SK-MEL-5 (cell line): ENCODE results near the gene PNCK. TPM values are rescaled to one million over a fixed set of nuclear protein-coding genes. Genes with fewer than 3 reads are reported as not detected.

ENCODE experiments used
- DNase-seq: peaks from one replicate; pipeline ENCODE4 v3.0.0-alpha.2; 2016; ENCODE audit warnings: low read depth, low spot score
- in situ Hi-C: cut with HindIII; loops from 2 replicates; pipeline ENCODE4 v1.10.0; 2016; ENCODE audit warnings: low sequenced_read_pairs, high pct_unique_total_duplicates, low pct_unique_long_range_greater_than_20kb
- total RNA-seq: library from RNA; depleted of rRNA; stranded (reverse); fragments of >200 nt; shearing (Covaris generic); gene quantifications from 2 replicates; pipeline ENCODE4 v1.2.3, GENCODE V29; 2014

PNCK gene
- total RNA-seq, 1 experiment from 2014 or later, result 0.87 TPM

DNA sequence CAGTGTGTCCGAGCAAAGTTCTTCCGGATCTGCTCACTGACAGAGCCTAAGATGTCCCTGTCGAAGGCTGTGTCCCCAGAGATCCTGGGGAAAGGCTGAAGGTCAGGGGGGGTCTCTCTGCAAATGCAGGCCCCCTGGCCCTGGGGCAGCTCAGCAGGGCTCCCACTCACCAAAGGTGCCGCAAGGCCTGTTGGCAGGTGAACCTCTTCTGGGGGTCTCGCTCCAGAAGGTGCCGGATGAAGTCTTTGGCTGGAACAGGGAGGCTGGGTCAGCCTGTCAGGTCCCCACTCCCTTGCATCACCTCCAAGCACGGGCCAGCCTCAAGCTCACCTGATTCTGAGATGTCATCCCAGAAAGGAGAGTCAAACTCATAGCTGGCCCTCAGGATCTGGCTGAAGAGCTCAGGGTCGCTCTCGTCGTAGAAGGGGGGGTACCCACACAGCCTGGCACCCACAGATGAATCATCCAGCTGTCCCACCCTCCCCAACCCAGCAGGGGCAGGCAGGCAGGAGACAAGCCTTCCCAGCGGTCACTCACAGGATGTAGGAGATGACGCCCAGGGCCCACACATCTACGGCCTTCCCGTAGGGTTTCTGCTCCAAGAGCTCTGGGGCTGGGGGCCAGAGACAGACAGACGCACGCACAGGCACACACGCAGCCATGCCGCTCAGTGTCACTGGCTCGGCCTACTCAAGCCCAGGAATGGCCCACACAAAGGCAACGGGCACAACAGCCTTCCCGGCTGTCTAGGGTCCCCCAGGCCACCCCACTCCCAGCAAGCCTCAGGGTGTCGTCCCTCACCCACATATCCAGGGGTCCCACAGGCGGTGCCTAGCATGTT is 2.6 kb downstream of the PNCK start:
- in situ Hi-C loops, result no loop called here
- DNase-seq, result no peak

DNA sequence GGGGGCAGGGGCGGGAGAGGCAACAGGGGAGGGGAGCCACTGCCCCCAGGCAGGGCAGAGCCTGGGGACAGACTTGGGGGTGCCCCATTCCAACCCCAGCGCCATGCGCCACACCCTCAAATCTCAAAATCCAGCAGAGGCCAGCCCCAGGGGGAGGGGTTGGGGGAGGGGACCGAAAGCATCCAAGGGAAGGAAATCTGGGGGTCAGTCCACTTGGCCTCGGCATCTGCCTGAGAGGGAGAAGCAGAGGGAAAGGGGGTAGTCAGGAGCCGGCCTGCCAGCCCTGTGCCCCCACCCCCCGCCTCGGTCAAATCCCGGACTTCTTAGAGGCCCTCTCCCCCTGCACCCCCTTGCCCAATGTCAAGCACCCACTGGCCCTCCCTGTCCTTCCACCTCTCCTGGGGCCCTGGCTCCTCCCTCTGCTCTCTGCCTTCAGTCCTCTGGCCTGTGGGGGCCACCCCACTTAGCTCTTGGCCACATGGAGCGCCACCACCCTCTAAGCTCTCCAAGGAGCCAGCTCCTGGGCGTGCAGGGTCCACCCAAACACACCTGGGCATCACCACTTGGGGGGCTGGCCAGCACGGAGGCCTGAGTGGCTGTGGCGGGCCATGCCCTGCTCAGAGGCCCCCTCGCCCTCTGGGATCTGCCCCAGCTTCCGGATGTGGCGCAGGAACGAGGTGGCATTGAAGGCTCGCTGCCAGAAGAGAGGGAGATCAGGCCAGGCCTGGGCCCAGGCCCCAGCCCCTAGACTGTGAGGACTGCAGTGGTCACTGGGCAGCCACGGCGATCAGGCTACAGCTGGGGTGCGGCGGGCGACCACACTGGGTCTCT is 3.5 kb downstream of the PNCK start:
- DNase-seq, result no peak
- in situ Hi-C loops, result no loop called here

DNA sequence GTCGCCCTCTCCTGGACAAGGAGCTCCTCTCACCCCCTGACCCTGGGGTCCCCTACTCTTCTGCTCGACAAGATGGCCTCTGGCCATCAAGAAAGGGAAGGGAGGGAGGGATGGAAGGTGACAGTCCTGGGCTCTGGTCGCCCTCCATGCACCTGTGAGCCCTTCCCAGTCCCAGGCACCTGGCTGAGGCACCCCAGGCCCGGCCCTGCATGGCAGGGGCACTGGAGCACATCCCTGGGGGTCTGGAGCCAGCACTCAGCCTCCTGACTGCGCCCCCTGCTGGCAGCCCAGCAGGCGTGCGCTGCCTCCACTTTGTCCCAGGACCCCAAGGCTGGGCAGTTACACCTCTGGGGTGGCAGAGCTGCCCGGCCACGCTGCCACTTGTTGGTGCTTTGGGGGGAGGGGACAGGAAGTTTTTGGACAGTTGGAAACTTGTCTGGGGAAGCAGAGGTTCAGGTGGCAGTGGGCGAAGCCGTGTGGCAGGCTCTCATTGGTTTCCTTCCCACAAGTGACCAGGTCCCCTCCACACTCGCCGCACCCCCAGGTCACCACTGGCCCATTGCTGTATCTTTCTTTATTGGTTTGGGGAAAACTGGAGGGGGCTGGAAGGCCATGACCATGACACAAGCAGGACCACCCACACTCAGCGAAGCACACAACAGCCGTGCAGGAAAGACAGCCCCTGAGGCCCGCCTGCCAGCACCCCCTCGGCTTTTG is 4.3 kb downstream of the PNCK start:
- peak; percentile 44 for DNase-seq
- in situ Hi-C loops, result no loop called here

DNA sequence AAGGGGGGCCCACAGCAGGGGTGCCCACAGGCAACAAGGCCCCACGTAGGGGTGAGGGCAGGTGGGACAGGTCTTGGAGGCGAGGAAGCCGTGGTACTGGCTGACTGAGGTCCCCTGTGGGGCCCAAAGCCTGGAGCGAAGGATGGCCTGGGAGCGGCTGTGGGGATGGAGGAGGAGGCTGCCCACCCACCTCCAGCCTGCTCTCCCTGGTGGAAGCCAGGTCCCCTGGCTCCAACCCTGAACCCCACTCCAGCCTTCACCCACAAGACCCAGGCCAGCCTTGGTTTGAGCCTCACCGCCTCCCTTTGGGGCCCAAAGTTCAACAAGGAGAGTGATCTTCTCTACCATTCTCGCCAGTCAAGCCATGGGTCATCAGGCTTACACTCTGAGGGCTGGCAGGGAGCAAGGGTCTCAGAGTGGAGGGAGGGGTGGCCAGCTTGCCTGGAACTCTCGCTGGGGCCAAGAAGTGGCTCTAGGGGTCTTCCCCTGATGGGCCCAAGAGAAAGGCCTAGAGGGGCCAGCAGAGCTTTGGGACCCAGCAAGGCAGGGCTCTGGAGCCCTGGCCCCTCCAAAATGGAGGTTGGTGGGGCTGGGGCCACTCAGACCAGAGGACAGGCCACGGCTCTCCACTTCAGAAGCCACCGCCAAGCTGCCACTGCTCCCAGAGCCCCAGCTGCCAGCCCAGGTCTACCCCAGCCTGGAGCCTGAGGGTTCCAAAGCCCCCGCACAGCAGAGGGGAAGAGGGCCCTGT is 5.0 kb downstream of the PNCK start:
- DNase-seq, result no peak
- in situ Hi-C loops, result no loop called here

DNA sequence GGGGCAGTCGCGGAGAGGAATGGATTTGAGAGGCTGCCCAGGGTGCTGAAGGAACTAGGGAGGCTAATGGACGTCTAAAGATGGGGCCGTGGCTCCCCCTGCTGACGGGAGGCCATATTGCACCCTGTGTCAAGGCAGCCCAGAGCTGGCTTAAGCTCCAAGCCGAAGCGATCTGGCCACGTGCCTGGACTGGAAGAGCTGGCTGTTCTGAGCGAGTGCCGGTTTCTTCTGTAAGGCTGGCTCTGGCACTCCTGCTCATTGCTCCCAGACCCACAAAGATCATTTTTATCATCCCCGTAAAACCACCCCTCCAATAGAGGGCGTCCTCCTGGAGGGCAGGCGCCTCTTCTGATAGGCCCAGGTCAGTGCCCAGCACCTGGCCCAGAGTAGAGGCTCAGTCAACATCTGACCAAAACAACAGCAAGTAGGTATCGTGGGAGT is 5.6 kb downstream of the PNCK start:
- in situ Hi-C loops, result no loop called here
- peak; percentile 82 for DNase-seq

DNA sequence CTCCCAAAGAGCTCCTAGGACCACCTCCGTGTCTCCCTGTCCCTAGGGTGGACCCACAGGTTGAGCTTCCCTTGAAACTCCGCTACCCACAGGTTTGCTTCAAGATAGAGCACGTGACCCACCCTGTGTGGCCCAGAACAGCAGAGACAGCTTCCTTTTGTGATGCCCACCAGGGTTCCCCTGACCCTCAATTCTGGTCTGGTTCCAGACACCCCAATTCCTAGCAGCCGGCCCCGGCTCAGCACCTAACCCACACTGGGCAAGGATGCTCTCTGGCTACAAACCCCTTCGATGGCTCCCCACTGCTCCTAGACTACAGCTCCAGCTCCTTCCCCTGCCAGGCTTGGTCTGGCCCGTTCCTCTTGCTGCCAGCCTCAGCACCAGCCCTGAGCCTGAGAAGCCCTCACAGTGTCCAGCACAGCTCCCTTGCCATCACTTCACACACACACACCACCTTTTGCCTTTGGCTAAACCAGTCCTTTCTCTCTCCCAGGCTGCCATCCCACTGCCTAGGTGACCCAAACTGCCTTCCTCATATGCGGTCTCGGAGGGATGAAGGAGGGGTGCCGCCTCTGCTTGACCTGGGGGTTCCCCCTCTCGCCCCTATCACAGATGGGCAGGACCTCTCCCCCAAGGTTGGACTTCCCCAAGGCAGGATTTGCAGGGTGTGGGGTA is 6.2 kb downstream of the PNCK start:
- in situ Hi-C loops, result no loop called here
- DNase-seq, result no peak

DNA sequence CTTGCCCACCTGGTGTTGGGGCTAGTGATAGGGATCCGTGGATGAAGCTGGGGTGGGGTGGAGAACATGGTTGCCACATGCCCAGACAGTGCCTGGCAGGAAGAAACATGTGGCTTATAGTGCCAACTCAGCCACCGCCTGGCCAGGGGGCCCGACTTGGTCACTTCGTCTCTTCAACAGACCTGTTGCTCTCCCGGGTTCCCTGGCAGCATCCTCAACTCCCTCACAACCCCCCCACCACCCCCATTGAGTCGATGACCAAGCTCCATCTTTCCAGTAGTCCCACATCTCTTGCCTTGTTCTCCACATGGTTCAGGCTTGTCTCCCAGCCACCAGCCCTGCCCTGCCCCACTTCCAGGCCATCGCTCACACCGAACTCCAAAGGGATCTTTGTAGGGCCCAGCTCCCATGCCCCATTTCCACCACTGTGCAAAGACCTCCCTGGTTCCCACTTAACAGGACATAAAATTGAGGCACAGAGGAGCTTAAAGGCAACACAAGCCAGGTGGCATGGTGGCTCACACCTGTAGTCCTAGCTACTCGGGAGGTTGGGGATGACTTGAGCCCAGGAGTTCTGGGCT is 7.8 kb downstream of the PNCK start:
- DNase-seq, result no peak
- in situ Hi-C loops, result no loop called here

DNA sequence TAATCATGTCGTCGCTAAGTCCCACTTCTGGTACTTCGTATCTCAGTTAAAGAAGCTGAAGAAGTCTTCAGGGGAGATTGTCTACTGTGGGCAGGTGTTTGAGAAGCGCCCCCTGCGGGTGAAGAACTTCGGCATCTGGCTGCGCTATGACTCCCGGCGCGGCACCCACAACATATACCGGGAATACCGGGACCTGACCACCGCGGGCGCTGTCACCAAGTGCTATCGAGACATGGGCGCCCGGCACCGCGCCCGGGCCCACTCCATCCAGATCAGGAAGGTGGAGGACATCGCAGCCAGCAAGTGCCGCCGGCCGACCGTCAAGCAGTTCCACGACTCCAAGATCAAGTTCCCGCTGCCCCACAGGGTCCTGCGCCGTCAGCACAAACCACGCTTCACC is 11.3 kb downstream of the PNCK start:
- DNase-seq, result no peak
- in situ Hi-C loops, result no loop called here

DNA sequence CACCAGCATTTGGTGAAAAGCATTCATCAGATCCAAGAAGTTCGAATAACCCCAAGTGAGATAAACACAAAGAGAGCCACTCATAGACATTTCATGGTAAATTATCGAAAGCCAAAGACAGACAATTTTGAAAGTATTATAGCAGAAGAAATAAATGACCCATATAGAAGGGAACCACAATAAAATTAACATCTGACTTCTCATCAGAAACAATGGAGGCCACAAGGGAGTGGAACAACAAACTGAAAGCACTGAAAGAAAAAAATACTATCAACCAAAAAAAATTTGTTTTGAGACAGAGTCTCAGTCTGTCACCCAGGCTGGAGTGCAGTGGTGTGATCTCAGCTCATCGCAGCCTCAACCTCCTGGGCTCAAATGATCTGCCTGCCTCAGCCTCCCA is 14.3 kb downstream of the PNCK start:
- DNase-seq, result no peak
- in situ Hi-C loops, result no loop called here

DNA sequence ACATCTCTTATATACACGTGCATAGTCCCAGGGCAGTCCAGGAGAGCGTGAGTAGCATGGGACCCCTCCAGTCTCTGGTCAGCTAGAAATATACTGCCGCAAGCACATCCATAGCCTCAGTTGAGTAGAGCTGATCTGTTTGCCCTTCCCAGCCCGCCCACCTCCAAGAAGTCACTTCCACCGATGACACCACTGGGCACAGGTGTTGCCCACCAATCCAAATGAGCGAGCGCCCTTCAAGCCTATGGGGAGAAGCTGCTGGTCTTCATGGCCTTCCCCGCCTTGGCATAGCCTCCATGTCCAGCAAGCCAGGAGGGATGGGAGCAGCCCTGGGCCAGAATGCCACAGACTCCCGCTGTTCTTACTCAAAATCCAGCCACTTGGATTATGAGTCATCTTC is 16.5 kb downstream of the PNCK start:
- in situ Hi-C loops, result no loop called here
- DNase-seq, result no peak

DNA sequence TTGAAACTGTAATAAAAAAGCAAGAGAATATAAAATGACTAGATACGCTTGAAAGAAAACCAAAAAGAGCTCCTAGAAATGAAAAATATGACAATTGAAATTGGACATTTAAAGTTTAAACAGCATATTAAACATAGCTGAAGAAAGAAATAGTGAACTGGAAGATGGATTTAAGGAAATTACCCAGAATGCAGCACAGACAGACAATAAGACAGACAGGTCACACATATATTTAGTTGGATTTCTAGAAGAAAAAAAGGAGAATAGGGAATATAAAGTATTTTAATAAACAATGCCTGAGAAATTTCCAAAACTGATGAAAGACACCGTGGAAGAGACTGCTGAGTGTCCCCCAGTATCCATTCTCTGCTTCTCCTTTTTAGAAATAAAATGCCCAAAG is 20.1 kb downstream of the PNCK start:
- DNase-seq, result no peak
- in situ Hi-C loops, result no loop called here

DNA sequence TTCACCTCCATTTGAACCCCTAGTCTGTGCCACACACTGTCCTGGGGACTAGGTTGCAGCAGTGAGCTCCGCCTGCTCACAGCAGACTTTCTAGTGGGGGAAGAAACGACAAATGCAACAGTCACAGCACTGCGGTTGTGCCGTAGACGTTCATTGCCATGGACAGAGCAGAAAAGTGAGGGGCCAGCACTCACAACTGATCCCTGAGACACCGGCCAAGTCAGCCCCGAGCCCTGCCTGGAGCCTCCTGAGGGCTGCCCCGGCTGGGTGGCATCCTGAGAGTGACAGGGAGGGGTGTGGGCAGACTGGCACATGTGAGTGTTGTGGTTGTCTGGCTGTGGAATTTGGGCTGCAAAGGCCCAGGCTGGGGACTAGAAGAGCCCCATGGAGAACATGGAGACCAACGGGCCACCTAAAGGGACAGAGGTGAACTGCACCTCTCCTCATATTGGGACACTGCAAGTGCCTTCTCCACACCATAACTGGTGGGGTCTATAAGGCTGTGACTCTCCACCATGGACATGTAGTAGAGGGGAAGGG is 22.0 kb downstream of the PNCK start:
- DNase-seq, result peak; percentile 44
- in situ Hi-C loops, result no loop called here

DNA sequence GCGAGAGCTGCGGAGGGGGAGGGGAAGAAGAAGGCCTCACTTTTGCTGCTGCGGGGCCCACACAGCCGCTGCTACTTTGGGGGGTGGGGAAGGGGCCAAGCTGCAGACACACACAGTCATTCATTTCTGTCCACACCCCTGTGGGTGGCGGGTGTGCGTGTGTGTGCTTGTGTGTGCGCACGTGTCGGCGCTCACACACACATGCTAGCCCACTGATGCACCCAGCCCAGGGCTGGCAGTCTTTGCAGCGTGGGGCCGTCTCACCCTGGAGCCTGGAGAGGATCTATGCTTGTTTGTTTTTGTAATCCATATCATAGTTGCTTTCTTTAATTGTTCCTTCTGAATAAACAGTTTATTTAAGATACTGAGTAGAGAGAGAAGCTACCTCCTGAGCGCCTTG is 22.7 kb downstream of the PNCK start:
- DNase-seq, result no peak
- in situ Hi-C loops, result no loop called here

DNA sequence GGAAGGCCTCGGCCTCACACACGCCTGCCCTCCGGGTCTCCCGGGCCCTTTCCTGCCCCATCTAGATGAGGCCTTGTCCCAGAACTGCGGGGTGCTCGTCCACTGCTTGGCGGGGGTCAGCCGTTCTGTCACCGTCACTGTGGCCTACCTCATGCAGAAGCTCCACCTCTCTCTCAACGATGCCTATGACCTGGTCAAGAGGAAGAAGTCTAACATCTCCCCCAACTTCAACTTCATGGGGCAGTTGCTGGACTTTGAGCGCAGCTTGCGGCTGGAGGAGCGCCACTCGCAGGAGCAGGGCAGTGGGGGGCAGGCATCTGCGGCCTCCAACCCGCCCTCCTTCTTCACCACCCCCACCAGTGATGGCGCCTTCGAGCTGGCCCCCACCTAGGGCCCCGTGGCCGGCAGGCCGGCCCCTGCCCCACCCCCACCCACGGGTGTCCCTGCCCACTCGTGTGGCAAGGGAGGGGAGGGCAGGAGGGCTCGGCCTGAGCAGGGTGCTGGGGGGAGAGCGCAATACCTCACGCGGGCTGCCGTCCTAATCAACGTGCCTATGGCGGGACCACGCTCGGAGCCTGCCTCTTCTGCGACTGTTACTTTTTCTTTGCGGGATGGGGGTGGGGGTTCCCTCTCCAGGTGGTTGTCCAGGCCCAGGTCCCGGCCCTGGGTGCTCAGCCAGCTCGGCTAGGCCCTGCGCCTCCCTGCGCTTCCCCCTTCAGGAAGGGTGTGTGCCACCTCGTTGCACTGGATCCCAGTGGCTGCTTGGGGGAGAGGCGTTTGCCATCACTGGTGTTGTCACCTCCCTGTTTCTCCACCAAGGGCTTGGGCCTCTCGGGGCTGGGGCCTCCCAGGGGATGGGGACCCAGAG is 23.5 kb downstream of the PNCK start:
- in situ Hi-C loops, result no loop called here
- DNase-seq, result no peak

DNA sequence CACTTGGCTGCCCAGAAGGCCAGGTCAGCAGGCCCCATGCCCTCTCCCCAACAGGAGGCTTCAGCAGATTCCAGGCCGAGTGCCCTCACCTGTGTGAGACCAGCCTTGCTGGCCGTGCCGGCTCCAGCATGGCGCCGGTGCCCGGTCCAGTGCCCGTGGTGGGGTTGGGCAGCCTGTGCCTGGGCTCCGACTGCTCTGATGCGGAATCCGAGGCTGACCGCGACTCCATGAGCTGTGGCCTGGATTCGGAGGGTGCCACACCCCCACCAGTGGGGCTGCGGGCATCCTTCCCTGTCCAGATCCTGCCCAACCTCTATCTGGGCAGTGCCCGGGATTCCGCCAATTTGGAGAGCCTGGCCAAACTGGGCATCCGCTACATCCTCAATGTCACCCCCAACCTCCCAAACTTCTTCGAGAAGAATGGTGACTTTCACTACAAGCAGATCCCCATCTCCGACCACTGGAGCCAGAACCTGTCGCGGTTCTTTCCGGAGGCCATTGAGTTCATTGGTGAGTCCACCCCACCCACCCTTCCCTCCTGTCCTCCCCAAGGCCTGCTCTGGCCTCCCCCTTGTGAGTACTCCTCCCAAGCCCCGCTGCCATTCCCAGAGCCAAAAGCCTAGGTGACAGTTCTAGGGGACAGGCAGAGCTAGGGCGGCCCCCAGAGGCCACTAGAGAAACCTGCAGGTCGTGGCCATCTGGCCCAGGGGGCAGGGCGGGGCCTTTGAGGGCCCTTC is 24.3 kb downstream of the PNCK start:
- peak; percentile 66 for DNase-seq
- in situ Hi-C loops, result no loop called here
